Activated naive CD8-positive, alpha-beta T cell treated with anti-CD3 and anti-CD28 coated beads, Interleukin-2, amount 10 ng/mL, durations not matched to agents 7 days and 5 days (primary cell): ENCODE data around the gene PHLDB1. TPM values are rescaled to one million over a fixed set of nuclear protein-coding genes. Genes with fewer than 3 reads are reported as not detected.

Source experiments
- ATAC-seq: fragments of 150-1000 bp; cut with Tn5 transposase; one replicate; pipeline ENCODE4 v1.10.0; 2021; ENCODE audit warnings: low read depth, moderate library complexity
- POLR2A ChIA-PET: fragments of 350-600 bp; sonication (Branson Sonifier 250); formaldehyde crosslinking; loops from one replicate; lab custom pipeline; 2021; ENCODE audit warnings: antibody characterized with exemption; lab: Charles Lee
- DNase-seq: peaks from one replicate; pipeline ENCODE4 v3.0.0; 2021
- H3K27ac Mint-ChIP-seq: one replicate; pipeline ENCODE4 v1.8.0; 2022; ENCODE audit warnings: mild to moderate bottlenecking, mixed read lengths
- H3K27me3 Mint-ChIP-seq: one replicate; pipeline ENCODE4 v1.8.0; 2022; ENCODE audit warnings: mild to moderate bottlenecking, moderate library complexity, mixed read lengths
- H3K36me3 Mint-ChIP-seq: one replicate; pipeline ENCODE4 v1.8.0; 2021; ENCODE audit warnings: mild to moderate bottlenecking, mixed read lengths
- H3K4me1 Mint-ChIP-seq: one replicate; pipeline ENCODE4 v1.8.0; 2021; ENCODE audit warnings: mixed read lengths
- H3K4me3 Mint-ChIP-seq: one replicate; pipeline ENCODE4 v1.8.0; 2022; ENCODE audit warnings: mild to moderate bottlenecking, moderate library complexity, mixed read lengths
- H3K9me3 Mint-ChIP-seq: one replicate; pipeline ENCODE4 v1.8.0; 2021; ENCODE audit warnings: mixed read lengths
- microRNA-seq: library from miRNA; unstranded; fragments of <30 nt; microRNA quantifications from one replicate; pipeline ENCODE4 v1.2.0, GENCODE V29; 2022
- total RNA-seq, 2 experiments: library from RNA; stranded (reverse); gene quantifications; one replicate each; pipeline ENCODE4 v1.2.3, GENCODE V29; 2021

The PHLDB1 gene
- total RNA-seq, 2 experiments from 2014 or later = 2.7 to 3.3 TPM

DNA sequence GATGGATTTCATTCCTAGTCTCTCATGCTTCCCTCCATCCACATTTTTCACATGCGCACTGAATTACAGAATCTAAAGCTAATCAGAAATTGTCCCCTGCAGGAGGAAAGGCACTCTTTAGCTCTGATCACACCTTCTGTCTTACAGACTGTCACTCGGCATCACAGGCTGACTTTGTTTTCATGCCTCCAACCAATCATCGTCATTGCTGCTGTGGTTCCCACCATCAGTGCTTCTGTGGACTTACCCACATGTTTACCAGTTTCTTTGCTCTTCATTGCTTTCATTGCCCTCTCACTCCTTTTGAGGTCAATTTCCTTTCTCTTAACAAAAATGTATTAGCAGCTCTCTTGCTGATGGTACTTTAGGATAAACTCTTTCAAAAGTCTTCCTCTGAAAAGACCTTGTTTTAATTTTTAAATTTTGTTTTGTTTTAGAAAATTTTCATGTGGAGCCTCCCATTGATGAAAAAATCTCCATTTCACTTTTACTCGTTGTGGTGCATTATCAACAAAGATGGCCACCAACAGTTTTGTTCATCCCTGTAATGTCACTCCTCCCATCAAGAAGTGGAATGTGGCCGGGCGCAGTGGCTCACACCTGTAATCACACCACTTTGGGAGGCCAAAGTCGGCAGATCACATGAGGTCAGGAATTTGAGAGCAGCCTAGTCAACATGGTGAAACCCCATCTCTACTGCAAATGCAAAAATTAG lies 92.2 kb downstream of the PHLDB1 start:
- no peak for DNase-seq

DNA sequence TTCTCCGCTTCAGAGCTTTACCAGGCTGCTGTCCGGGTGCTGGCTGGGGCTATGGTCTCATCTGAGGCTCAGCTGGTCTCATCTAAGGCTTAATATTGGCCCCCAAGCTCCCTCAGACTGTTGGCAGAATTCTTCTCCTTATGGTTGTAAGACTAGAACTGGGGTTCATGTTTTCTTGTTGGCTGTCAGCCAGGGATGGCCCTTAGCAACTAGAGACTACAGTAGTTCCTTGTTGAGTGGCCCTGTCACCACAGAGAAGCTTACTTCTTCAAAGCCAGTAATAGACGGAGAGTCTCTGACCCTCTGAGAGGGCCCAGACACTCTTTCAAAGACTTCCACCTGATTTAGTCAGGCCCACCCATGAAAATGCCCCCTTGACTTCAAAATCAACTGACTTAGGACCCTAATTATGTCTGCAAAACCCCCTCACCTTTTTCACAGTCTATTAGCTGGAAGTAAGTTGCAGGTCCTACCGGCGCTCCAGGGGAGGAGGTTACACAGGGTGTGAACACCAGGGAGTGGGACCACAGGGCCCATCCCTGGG lies 96.2 kb downstream of the PHLDB1 start:
- H3K27ac Mint-ChIP-seq = no peak overlapping the region
- H3K27me3 Mint-ChIP-seq = peaks cover 15% of the 10 kb centered on the region
- DNase-seq = no peak
- ATAC-seq = no peak
- H3K36me3 Mint-ChIP-seq = peaks cover 5% of the 10 kb centered on the region
- no peak overlapping the region for H3K4me3 Mint-ChIP-seq
- POLR2A ChIA-PET = no interaction called here
- H3K4me1 Mint-ChIP-seq = peaks cover 27% of the 10 kb centered on the region
- H3K9me3 Mint-ChIP-seq = peaks cover 5% of the 10 kb centered on the region

More for the DNA sequence above, 92.2 kb downstream of the PHLDB1 start:
- peaks cover 5% of the 10 kb centered on the region for H3K36me3 Mint-ChIP-seq
- peak overlapping the region; percentile 84 for H3K27ac Mint-ChIP-seq
- H3K27me3 Mint-ChIP-seq = no peaks in the 10 kb centered on the region
- POLR2A ChIA-PET = interaction anchor here (0.9 to 1.4 kb wide), 2 partner anchors 91 to 93 kb away, joined by 4 to 5 read pairs; partner anchors contain the start of gene DDX6
- peaks cover 5% of the 10 kb centered on the region for H3K9me3 Mint-ChIP-seq
- ATAC-seq = peak; percentile 92
- H3K4me1 Mint-ChIP-seq = peaks cover 19% of the 10 kb centered on the region
- peak overlapping the region; percentile 37 for H3K4me3 Mint-ChIP-seq

DNA sequence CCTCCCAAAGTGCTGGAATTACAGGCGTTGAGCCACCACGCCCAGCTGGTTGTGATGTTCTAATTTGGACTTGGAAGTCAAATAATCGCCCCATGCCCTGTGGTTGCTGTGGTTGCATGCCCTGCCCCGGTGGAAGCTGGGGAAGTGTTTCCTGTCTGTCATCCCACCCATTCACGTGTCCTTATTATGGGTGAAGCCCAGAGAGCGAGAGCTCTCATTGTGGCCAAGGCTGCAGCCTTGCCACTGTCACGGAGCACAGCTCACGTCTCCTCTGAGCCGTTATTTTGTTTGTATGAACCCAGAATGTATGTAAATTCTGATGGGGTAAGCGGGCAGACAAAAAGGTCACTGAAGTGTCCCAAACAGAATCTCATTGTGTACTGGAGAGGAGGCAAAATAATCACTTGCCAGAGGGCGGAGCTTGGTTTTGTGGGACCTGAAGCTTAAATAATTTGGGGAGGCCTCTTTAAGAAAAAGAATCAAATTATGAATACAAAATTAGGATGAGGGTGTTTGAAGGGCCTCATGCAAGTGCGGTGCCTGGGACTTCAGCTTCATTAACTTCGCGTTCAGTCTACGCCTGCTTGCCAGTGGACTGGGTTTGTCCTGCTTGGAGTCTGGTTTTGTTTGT lies 97.8 kb downstream of the PHLDB1 start:
- peaks cover 17% of the 10 kb centered on the region for H3K4me1 Mint-ChIP-seq
- H3K36me3 Mint-ChIP-seq = peaks cover 2% of the 10 kb centered on the region
- peaks cover 15% of the 10 kb centered on the region for H3K27me3 Mint-ChIP-seq
- POLR2A ChIA-PET = interaction anchor here (0.6 to 1.5 kb wide), 5 partner anchors 13 to 310 kb away, joined by 3 to 4 read pairs (median 3); partner anchors contain the start of gene DDX6
- peaks cover 3% of the 10 kb centered on the region for H3K9me3 Mint-ChIP-seq
- DNase-seq (peak; percentile 49), ATAC-seq (peak; percentile 82)
- peak overlapping the region; percentile 17 for H3K27ac Mint-ChIP-seq
- H3K4me3 Mint-ChIP-seq = peak overlapping the region; percentile 58

DNA sequence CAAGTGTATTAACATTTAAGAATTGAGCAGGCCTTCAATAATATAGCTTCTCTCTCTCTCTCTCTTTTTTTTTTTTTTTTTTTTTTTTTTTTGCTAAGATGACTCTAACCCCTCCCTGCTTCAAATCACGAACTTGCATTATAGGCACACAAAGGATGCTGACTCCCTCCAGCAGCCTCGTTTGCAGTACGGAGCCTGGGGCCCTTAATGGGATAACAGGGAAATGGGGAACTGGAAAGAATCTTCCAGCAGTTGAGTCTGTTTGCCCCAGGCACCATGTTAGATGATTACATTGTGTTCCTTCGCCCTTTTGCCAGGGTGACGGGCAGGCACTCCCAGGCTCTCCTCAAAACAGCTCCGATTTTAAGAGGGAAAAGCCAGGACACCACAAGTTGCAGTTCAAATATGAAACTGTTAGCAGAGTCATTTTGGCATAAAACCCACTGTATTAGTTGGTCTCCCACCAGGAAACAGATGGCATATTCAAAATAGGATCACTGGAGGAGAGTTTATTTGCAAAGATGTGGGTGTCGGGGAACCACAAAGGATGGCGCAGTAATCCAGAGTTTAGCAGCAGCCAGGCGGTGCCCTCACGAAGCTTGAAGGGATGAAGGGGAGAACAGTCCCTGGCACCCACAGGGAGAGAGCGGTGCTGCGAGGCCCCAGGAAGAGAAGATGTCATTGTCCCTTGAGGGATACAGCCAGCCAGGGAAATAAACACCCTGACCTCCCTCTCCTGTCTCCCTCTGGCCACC lies 98.6 kb downstream of the PHLDB1 start:
- Mint-ChIP-seq H3K36me3 (no peaks in the 10 kb centered on the region), H3K4me1 (peaks cover 17% of the 10 kb centered on the region), H3K27ac (no peak overlapping the region), H3K27me3 (peaks cover 15% of the 10 kb centered on the region), H3K4me3 (no peak overlapping the region), H3K9me3 (no peaks in the 10 kb centered on the region)
- POLR2A ChIA-PET = interaction anchor here (0.6 to 1.5 kb wide), 4 partner anchors 14 to 310 kb away, joined by 3 to 4 read pairs (median 4); partner anchors contain the start of gene DDX6
- DNase-seq = no peak
- no peak for ATAC-seq

DNA sequence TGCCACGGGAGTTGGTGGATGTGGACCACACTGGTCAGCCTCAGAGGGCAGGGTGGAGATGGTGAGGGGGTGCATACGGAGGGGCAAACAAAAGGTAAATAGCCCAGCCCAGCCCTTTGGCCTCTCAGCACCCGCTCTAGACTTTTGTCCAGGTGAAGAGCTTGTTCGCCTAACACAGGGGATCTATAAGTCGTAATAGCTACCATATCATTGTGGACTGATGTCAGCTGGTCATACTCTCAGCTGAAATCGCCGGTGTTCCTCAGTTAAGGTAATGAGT lies 99.1 kb downstream of the PHLDB1 start:
- no peaks in the 10 kb centered on the region for H3K36me3 Mint-ChIP-seq
- ATAC-seq (no peak), DNase-seq (no peak)
- peaks cover 17% of the 10 kb centered on the region for H3K4me1 Mint-ChIP-seq
- POLR2A ChIA-PET = no interaction called here
- H3K27me3 Mint-ChIP-seq = peaks cover 15% of the 10 kb centered on the region
- no peak overlapping the region for H3K4me3 Mint-ChIP-seq
- H3K9me3 Mint-ChIP-seq = no peaks in the 10 kb centered on the region
- no peak overlapping the region for H3K27ac Mint-ChIP-seq

Small RNA genes lying within 50 kb of the gene (microRNA-seq; reads per million reads assigned to microRNA genes)
- gene MIR6716 = not detected

Other genes with a start within 250 kb of the PHLDB1 start
- 10 to 100 TPM; 43.4 to 44.4 TPM for gene UBE4A, start 248.0 kb upstream of the PHLDB1 start, total RNA-seq
- gene ATP5MG, start 206.0 kb upstream of the PHLDB1 start, total RNA-seq = 100 to 1,000 TPM; 202 to 224 TPM
- gene KMT2A, start 171.1 kb upstream of the PHLDB1 start, total RNA-seq = 100 to 1,000 TPM; 117 to 126 TPM
- gene TTC36, start 80.1 kb upstream of the PHLDB1 start, total RNA-seq = 1 to 10 TPM in 1 of 2 experiments, under 1 TPM in 1; 0.68 to 1.0 TPM
- 10 to 100 TPM; 11.8 to 12.5 TPM for gene TMEM25, start 76.4 kb upstream of the PHLDB1 start, total RNA-seq
- 10 to 100 TPM; 12.1 to 14.3 TPM for gene IFT46, start 41.7 kb upstream of the PHLDB1 start, total RNA-seq
- 100 to 1,000 TPM; 107 to 108 TPM for gene ARCN1, start 35.2 kb upstream of the PHLDB1 start, total RNA-seq
- gene TREH, start 72.0 kb downstream of the PHLDB1 start, total RNA-seq = not detected
- gene DDX6, start 183.5 kb downstream of the PHLDB1 start, total RNA-seq = 100 to 1,000 TPM; 193 to 212 TPM